IMR-90 (cell line): ENCODE measurements around the gene STAT3. TPM values are rescaled to one million over a fixed set of nuclear protein-coding genes. Genes with fewer than 3 reads are reported as not detected.

Experiments used
- ATAC-seq: fragments of 200-7000 bp; cut with Tn5 transposase; 2 replicates; pipeline ENCODE4 v1.9.1; 2020; ENCODE audit warnings: low read depth, mild to moderate bottlenecking, moderate library complexity
- BruUV-seq: library from RNA; stranded (reverse); fragments of 400-500 nt; replicated peaks from 2 replicates; lab custom pipeline; 2021; lab: Mats Ljungman, UMichigan
- CTCF ChIA-PET: fragments of 300-600 bp; formaldehyde crosslinking; extraction: SDS; loops from one replicate; lab custom pipeline; 2021; ENCODE audit warnings: antibody characterized with exemption; lab: Yijun Ruan, JAX
- POLR2A ChIA-PET: fragments of 300-600 bp; sonication (Branson Sonifier 250); formaldehyde crosslinking; loops from one replicate; lab custom pipeline; 2022; ENCODE audit warnings: antibody characterized with exemption; ENCODE audit not compliant: unreplicated experiment; lab: Charles Lee
- DNase-seq: peaks from one replicate; pipeline ENCODE4 v3.0.0; 2013
- H2AFZ ChIP-seq: replicated peaks from 2 replicates; pipeline ENCODE3; 2013; ENCODE audit warnings: low read length, mild to moderate bottlenecking; ENCODE audit not compliant: poor library complexity
- H2AK5ac ChIP-seq: 2 replicates; pipeline ENCODE4 v1.6.1; 2013; ENCODE audit warnings: low read depth, low read length, inconsistent platforms
- H2AK9ac ChIP-seq: replicated peaks from 2 replicates; pipeline ENCODE3; 2013; ENCODE audit warnings: mild to moderate bottlenecking, low read depth, low read length, moderate library complexity; ENCODE audit not compliant: poor library complexity
- H2BK120ac ChIP-seq: 2 replicates; pipeline ENCODE4 v1.6.1; 2013; ENCODE audit warnings: low read depth, low read length, inconsistent platforms
- H2BK15ac ChIP-seq: 3 replicates; pipeline ENCODE4 v1.6.1; 2013; ENCODE audit warnings: low read depth, low read length, inconsistent platforms
- H2BK20ac ChIP-seq: 2 replicates; pipeline ENCODE4 v1.6.1; 2013; ENCODE audit warnings: low read depth, mild to moderate bottlenecking, inconsistent platforms, low read length, moderate library complexity
- H2BK5ac ChIP-seq: 2 replicates; pipeline ENCODE4 v1.6.1; 2013; ENCODE audit warnings: mild to moderate bottlenecking, low read depth, low read length, inconsistent platforms; ENCODE audit not compliant: poor library complexity, severe bottlenecking
- H3K14ac ChIP-seq: replicated peaks from 2 replicates; pipeline ENCODE4 v1.6.1; 2013; ENCODE audit warnings: low read depth, low read length, inconsistent platforms
- H3K18ac ChIP-seq: 2 replicates; pipeline ENCODE4 v1.6.1; 2013; ENCODE audit warnings: low read depth, low read length, control low read depth
- H3K23ac ChIP-seq: 2 replicates; pipeline ENCODE4 v1.6.1; 2013; ENCODE audit warnings: low read depth, low read length, inconsistent platforms
- H3K27ac ChIP-seq: 2 replicates; pipeline ENCODE4 v1.5.1; 2013; ENCODE audit warnings: mild to moderate bottlenecking, control low read depth, low read length; ENCODE audit not compliant: insufficient read depth
- H3K27me3 ChIP-seq: 2 replicates; pipeline ENCODE4 v1.6.1; 2013; ENCODE audit warnings: low read length; ENCODE audit not compliant: control insufficient read depth, insufficient read depth
- H3K36me3 ChIP-seq: 2 replicates; pipeline ENCODE4 v1.6.1; 2013; ENCODE audit warnings: low read length, mixed read lengths; ENCODE audit not compliant: control insufficient read depth, insufficient read depth
- H3K4ac ChIP-seq: 2 replicates; pipeline ENCODE4 v1.6.1; 2013; ENCODE audit warnings: low read depth, low read length, inconsistent platforms
- H3K4me1 ChIP-seq: 2 replicates; pipeline ENCODE4 v1.6.1; 2013; ENCODE audit warnings: low read length, mixed read lengths; ENCODE audit not compliant: control insufficient read depth, insufficient read depth
- H3K4me2 ChIP-seq: 2 replicates; pipeline ENCODE4 v1.6.1; 2013; ENCODE audit warnings: low read depth, mild to moderate bottlenecking, control low read depth, low read length, moderate library complexity
- H3K4me3 ChIP-seq: 2 replicates; pipeline ENCODE4 v1.5.1; 2013; ENCODE audit warnings: low read depth, mild to moderate bottlenecking, control low read depth, low read length, moderate library complexity; ENCODE audit not compliant: insufficient read depth
- H3K56ac ChIP-seq: 2 replicates; pipeline ENCODE4 v1.6.1; 2013; ENCODE audit warnings: low read length, inconsistent platforms; ENCODE audit not compliant: insufficient read depth; ENCODE audit errors: extremely low read depth
- H3K79me1 ChIP-seq, 2 experiments: 2 replicates each; pipeline ENCODE4 v1.6.1; 2013; ENCODE audit warnings: low read length in 2 of 2, inconsistent platforms in 1 of 2, low read depth in 1 of 2
- H3K9ac ChIP-seq: 2 replicates; pipeline ENCODE4 v1.6.1; 2013; ENCODE audit warnings: low read depth, low read length, control low read depth
- H3K9me1 ChIP-seq: 2 replicates; pipeline ENCODE4 v1.6.1; 2013; ENCODE audit warnings: low read length, inconsistent platforms; ENCODE audit not compliant: insufficient read depth
- H3K9me3 ChIP-seq: 2 replicates; pipeline ENCODE4 v1.6.1; 2013; ENCODE audit warnings: low read length; ENCODE audit not compliant: control insufficient read depth, insufficient read depth
- H4K20me1 ChIP-seq: 2 replicates; pipeline ENCODE4 v1.6.1; 2013; ENCODE audit warnings: low read length, inconsistent platforms; ENCODE audit not compliant: insufficient read depth
- H4K5ac ChIP-seq: 2 replicates; pipeline ENCODE4 v1.6.1; 2013; ENCODE audit warnings: mild to moderate bottlenecking, low read depth, low read length, control low read depth
- H4K8ac ChIP-seq, 2 experiments: 2 replicates each; pipeline ENCODE4 v1.6.1; 2013; ENCODE audit warnings: low read depth in 2 of 2, low read length in 2 of 2, control low read depth in 1 of 2, inconsistent platforms in 1 of 2
- H4K91ac ChIP-seq: 2 replicates; pipeline ENCODE4 v1.6.1; 2013; ENCODE audit warnings: low read depth, low read length, inconsistent platforms; ENCODE audit not compliant: insufficient read depth
- BHLHE40 ChIP-seq: fragments of 150-350 bp; IDR thresholded peaks from 2 replicates; pipeline ENCODE4 v1.6.1; 2016; ENCODE audit warnings: mild to moderate bottlenecking, low read depth, low read length
- CEBPB ChIP-seq: IDR thresholded peaks from 2 replicates; pipeline ENCODE4 v1.6.1; 2012; ENCODE audit warnings: low read depth, low read length, improper control_type of control experiment
- CHD1 ChIP-seq: IDR thresholded peaks from 2 replicates; pipeline ENCODE4 v1.6.1; 2012; ENCODE audit warnings: low read depth, low read length, improper control_type of control experiment
- CTCF ChIP-seq: conservative IDR thresholded peaks from 2 replicates; pipeline ENCODE4 v1.5.1; 2012; ENCODE audit warnings: mild to moderate bottlenecking, low read depth, low read length, improper control_type of control experiment
- ELK1 ChIP-seq: fragments of 150-350 bp; IDR thresholded peaks from 2 replicates; pipeline ENCODE4 v1.6.1; 2016; ENCODE audit warnings: low read depth, mild to moderate bottlenecking, low read length, moderate library complexity, borderline replicate concordance
- FOS ChIP-seq: fragments of 150-350 bp; IDR thresholded peaks from 2 replicates; pipeline ENCODE4 v1.6.1; 2016; ENCODE audit warnings: low read depth, low read length
- MAFK ChIP-seq: IDR thresholded peaks from 2 replicates; pipeline ENCODE4 v1.6.1; 2012; ENCODE audit warnings: low read depth, low read length, improper control_type of control experiment
- MAZ ChIP-seq: IDR thresholded peaks from 2 replicates; pipeline ENCODE4 v1.6.1; 2012; ENCODE audit warnings: low read depth, mild to moderate bottlenecking, low read length, improper control_type of control experiment, moderate library complexity, borderline replicate concordance
- MXI1 ChIP-seq: IDR thresholded peaks from 2 replicates; pipeline ENCODE4 v1.6.1; 2012; ENCODE audit warnings: low read depth, mild to moderate bottlenecking, low read length, moderate library complexity, borderline replicate concordance
- NFE2L2 ChIP-seq: fragments of 150-350 bp; IDR thresholded peaks from 2 replicates; pipeline ENCODE4 v1.6.1; 2016; ENCODE audit warnings: low read depth, mild to moderate bottlenecking, low read length
- RAD21 ChIP-seq: IDR thresholded peaks from 2 replicates; pipeline ENCODE4 v1.6.1; 2012; ENCODE audit warnings: low read length, improper control_type of control experiment
- RCOR1 ChIP-seq: IDR thresholded peaks from 2 replicates; pipeline ENCODE4 v1.6.1; 2012; ENCODE audit warnings: mild to moderate bottlenecking, low read length, improper control_type of control experiment; ENCODE audit not compliant: insufficient replicate concordance
- RFX5 ChIP-seq: IDR thresholded peaks from 2 replicates; pipeline ENCODE4 v1.8.0; 2012; ENCODE audit warnings: low read depth, mild to moderate bottlenecking, low read length, moderate library complexity
- SMC3 ChIP-seq: fragments of 150-350 bp; IDR thresholded peaks from 2 replicates; pipeline ENCODE4 v1.6.1; 2016; ENCODE audit warnings: low read depth, mild to moderate bottlenecking, antibody characterized with exemption, low read length, moderate library complexity
- USF2 ChIP-seq: fragments of 150-350 bp; IDR thresholded peaks from 2 replicates; pipeline ENCODE4 v1.6.1; 2017; ENCODE audit warnings: mild to moderate bottlenecking, antibody characterized with exemption, low read length, low read depth
- WGBS, 2 experiments: methylation state at CpG; one replicate each; pipeline versions ENCODE4 v1.1.5 to v1.1.7; 2013; ENCODE audit warnings: missing lambda C conversion rate in 2 of 2; ENCODE audit not compliant: insufficient read length in 1 of 2; ENCODE audit errors: extremely low coverage in 2 of 2; 5-methylcytosine and 5-hydroxymethylcytosine counted together
- dilution Hi-C: fragments of 300-500 bp; cut with HindIII; formaldehyde crosslinking; loops from one replicate; pipeline ENCODE4 v1.14.3; 2018; ENCODE audit warnings: low sequenced_read_pairs; ENCODE audit not compliant: unreplicated experiment
- in situ Hi-C: fragments of 300-500 bp; cut with MboI; formaldehyde crosslinking; loops from 3 replicates; pipeline ENCODE4 v1.14.3; 2019; ENCODE audit warnings: low sequenced_read_pairs, inconsistent platforms, mixed read lengths
- intact Hi-C: fragments of 100-400 bp; cut with micrococcal nuclease; formaldehyde crosslinking; loops from 2 replicates; pipeline ENCODE4 v1.10.0; 2022
- polyA plus RNA-seq, 3 experiments: library from polyadenylated mRNA; depleted of rRNA; stranded (reverse); fragments of >200 nt; gene quantifications; 2 replicates each; pipeline ENCODE4 v1.2.3, GENCODE V29; 2012; ENCODE audit warnings: low replicate concordance in 1 of 3
- total RNA-seq: library from RNA; depleted of rRNA; stranded (reverse); fragments of >200 nt; gene quantifications from 2 replicates; pipeline ENCODE4 v1.2.3, GENCODE V29; 2012

STAT3 gene
- total and polyA plus RNA-seq, 2 of the 4 experiments (the other 2 are of a cell fraction) = 47.2 to 66.3 TPM

GRCh38 chr17:42346481-42346880 lies 41.8 kb downstream of the STAT3 start:
- H4K8ac ChIP-seq = no peak overlapping the region
- no peak overlapping the region for H3K56ac ChIP-seq
- no peak overlapping the region for H3K4me3 ChIP-seq
- no peak overlapping the region for H3K23ac ChIP-seq
- POLR2A ChIA-PET = no interaction called here
- no peak for TF ChIP-seq SMC3
- no peak for TF ChIP-seq MXI1
- no peak for TF ChIP-seq RFX5
- no peak for TF ChIP-seq FOS
- TF ChIP-seq CHD1 = no peak
- TF ChIP-seq MAZ = no peak
- no peak for TF ChIP-seq MAFK
- TF ChIP-seq CTCF = no peak
- TF ChIP-seq CEBPB = no peak
- TF ChIP-seq RCOR1 = no peak
- no peak for TF ChIP-seq USF2
- TF ChIP-seq ELK1 = no peak
- TF ChIP-seq RAD21 = no peak
- no peak for TF ChIP-seq NFE2L2
- TF ChIP-seq BHLHE40 = no peak
- ATAC-seq (no peak), DNase-seq (no peak)
- peaks cover 13% of the 10 kb centered on the region for H3K4me1 ChIP-seq
- H2AK5ac ChIP-seq = no peak overlapping the region
- intact Hi-C loops (no loop called here), dilution Hi-C loops (no loop called here), in situ Hi-C loops (no loop called here)
- no peak overlapping the region for H3K9ac ChIP-seq
- H2BK15ac ChIP-seq = no peak overlapping the region
- CTCF ChIA-PET = no interaction called here
- no peak overlapping the region for H2AFZ ChIP-seq
- BruUV-seq = no TSS peak
- H4K5ac ChIP-seq = no peak overlapping the region
- H2BK120ac ChIP-seq = no peak overlapping the region
- H2BK5ac ChIP-seq = no peak overlapping the region
- H3K27ac ChIP-seq = no peak overlapping the region
- H3K27me3 ChIP-seq = no peaks in the 10 kb centered on the region
- H3K9me1 ChIP-seq = peaks cover 10% of the 10 kb centered on the region
- H3K36me3 ChIP-seq = peaks cover 29% of the 10 kb centered on the region
- no peak overlapping the region for H2BK20ac ChIP-seq
- no peak overlapping the region for H2AK9ac ChIP-seq
- H3K79me1 ChIP-seq = peaks cover 38 to 72% of the 10 kb centered on the region in 2 experiments
- no peaks in the 10 kb centered on the region for H3K9me3 ChIP-seq
- no peak overlapping the region for H3K18ac ChIP-seq
- no peak overlapping the region for H3K4ac ChIP-seq
- H4K91ac ChIP-seq = no peak overlapping the region
- H3K4me2 ChIP-seq = no peak overlapping the region
- no peak overlapping the region for H3K14ac ChIP-seq
- 96% methylated on average over 3 of the region's 8 CpGs; no CpG with 5 or more reads in 1 of the 2 experiments for WGBS, 2 experiments
- H4K20me1 ChIP-seq = peaks cover 62% of the 10 kb centered on the region; the same call in 1 of the 2 replicates
